ENCODE measurements around the gene PAQR6. TPM values are rescaled to one million over a fixed set of nuclear protein-coding genes. Genes with fewer than 3 reads are reported as not detected.
A peak's percentile ranks its signal among the peaks of the same experiment; 100 is the strongest.

Gene PAQR6
- total RNA-seq, 1 experiment from 2014 or later = 4.1 TPM

GRCh38 chr1:156214024-156214748 lies 33.7 kb downstream of the PAQR6 start:
- CTCF ChIA-PET = no interaction called here
- intact Hi-C loops (cut with micrococcal nuclease; ENCODE audit: unreplicated experiment) = loop anchor here (5.0 kb wide), 1 partner anchor 122 kb away; no protein-coding TSS in a partner anchor

DNA sequence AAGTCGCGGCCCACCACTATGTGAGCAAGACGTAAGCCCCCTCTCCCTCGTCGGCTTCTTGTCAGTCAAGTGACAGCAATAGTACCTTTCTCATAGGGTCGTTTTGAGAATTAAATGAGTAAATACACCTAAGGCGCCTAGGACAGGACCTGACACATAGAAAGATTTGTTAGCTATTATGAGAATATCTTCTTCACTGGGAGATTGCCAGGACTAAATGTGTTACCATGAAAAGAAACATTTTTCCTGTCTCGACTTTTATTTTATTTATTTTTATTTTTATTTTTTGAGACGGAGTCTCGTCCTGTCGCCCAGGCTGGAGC lies 34.3 kb downstream of the PAQR6 start:
- intact Hi-C loops (cut with micrococcal nuclease; ENCODE audit: unreplicated experiment) = loop anchor here (5.0 kb wide), 1 partner anchor 121 kb away; no protein-coding TSS in a partner anchor
- H3K4me1 ChIP-seq (ENCODE audit: insufficient read depth, low read length, poor library complexity, severe bottlenecking) = peaks cover 10% of the 10 kb centered on the region
- H3K9me3 ChIP-seq (ENCODE audit: low read depth, low read length, poor library complexity, severe bottlenecking) = no peaks in the 10 kb centered on the region
- no peak for DNase-seq (ENCODE audit: low spot score)
- BruUV-seq (replicated peaks) = no TSS peak
- H3K27ac ChIP-seq (ENCODE audit: low read depth, low read length, poor library complexity, severe bottlenecking) = peak overlapping the region; percentile 99
- H3K36me3 ChIP-seq (ENCODE audit: insufficient read depth, low read length, poor library complexity, severe bottlenecking) = no peaks in the 10 kb centered on the region
- peak overlapping the region; percentile 64 for H3K4me3 ChIP-seq (ENCODE audit: low read depth, low read length, poor library complexity, severe bottlenecking)
- ChIA-PET CTCF (interaction anchor here (1.0 to 1.3 kb wide), 2 partner anchors 68 to 72 kb away, joined by 5 to 6 read pairs; no protein-coding TSS in a partner anchor), POLR2A (ENCODE audit: low non-redundant PET) (no interaction called here)
- no peaks in the 10 kb centered on the region for H3K27me3 ChIP-seq (replicated peaks; ENCODE audit: insufficient read depth, low read depth, low read length, poor library complexity)
- TF ChIP-seq CTCF (conservative IDR thresholded peaks at IDR 0.05; ENCODE audit: low read depth, low read length) (no peak), EZH2 (IDR thresholded peaks at IDR 0.05; ENCODE audit: borderline replicate concordance, low read depth, low read length, poor library complexity, severe bottlenecking) (no peak)

More at GRCh38 chr1:156214024-156214748, 33.7 kb downstream of the PAQR6 start:
- H3K4me3 ChIP-seq (ENCODE audit: low read depth, low read length, poor library complexity, severe bottlenecking) = peak overlapping the region; percentile 64
- H3K36me3 ChIP-seq (ENCODE audit: insufficient read depth, low read length, poor library complexity, severe bottlenecking) = no peaks in the 10 kb centered on the region
- no TSS peak for BruUV-seq (replicated peaks)
- TF ChIP-seq CTCF (conservative IDR thresholded peaks at IDR 0.05; ENCODE audit: low read depth, low read length) = no peak
- TF ChIP-seq EZH2 (IDR thresholded peaks at IDR 0.05; ENCODE audit: borderline replicate concordance, low read depth, low read length, poor library complexity, severe bottlenecking) = no peak
- peak overlapping the region; percentile 99 for H3K27ac ChIP-seq (ENCODE audit: low read depth, low read length, poor library complexity, severe bottlenecking)
- POLR2A ChIA-PET (ENCODE audit: low non-redundant PET) = no interaction called here
- H3K9me3 ChIP-seq (ENCODE audit: low read depth, low read length, poor library complexity, severe bottlenecking) = no peaks in the 10 kb centered on the region
- H3K4me1 ChIP-seq (ENCODE audit: insufficient read depth, low read length, poor library complexity, severe bottlenecking) = peaks cover 10% of the 10 kb centered on the region
- H3K27me3 ChIP-seq (replicated peaks; ENCODE audit: insufficient read depth, low read depth, low read length, poor library complexity) = no peaks in the 10 kb centered on the region
- DNase-seq (ENCODE audit: low spot score) = peak; percentile 43

- TF ChIP-seq CTCF (conservative IDR thresholded peaks at IDR 0.05; ENCODE audit: low read depth, low read length) = no peak
- TF ChIP-seq EZH2 (IDR thresholded peaks at IDR 0.05; ENCODE audit: borderline replicate concordance, low read depth, low read length, poor library complexity, severe bottlenecking) = no peak
- POLR2A ChIA-PET (ENCODE audit: low non-redundant PET) = interaction anchor here (0.5 kb wide), 2 partner anchors 18 to 88 kb away, joined by 3 to 4 read pairs; no protein-coding TSS in a partner anchor
- BruUV-seq (replicated peaks) = TSS peak; percentile 74
- H3K4me1 ChIP-seq (ENCODE audit: insufficient read depth, low read length, poor library complexity, severe bottlenecking) = peaks cover 10% of the 10 kb centered on the region
- CTCF ChIA-PET = interaction anchor here (1.0 to 1.3 kb wide), 3 partner anchors 12 to 72 kb away, joined by 5 to 10 read pairs (median 6); no protein-coding TSS in a partner anchor
- intact Hi-C loops (cut with micrococcal nuclease; ENCODE audit: unreplicated experiment) = loop anchor here (5.0 kb wide), 1 partner anchor 121 kb away; no protein-coding TSS in a partner anchor
- H3K4me3 ChIP-seq (ENCODE audit: low read depth, low read length, poor library complexity, severe bottlenecking) = peak within 1 kb of the TSS; percentile 64
- H3K27ac ChIP-seq (ENCODE audit: low read depth, low read length, poor library complexity, severe bottlenecking) = peak within 1 kb of the TSS; percentile 99
- no peaks in the 10 kb centered on the region for H3K27me3 ChIP-seq (replicated peaks; ENCODE audit: insufficient read depth, low read depth, low read length, poor library complexity)
- no peaks in the 10 kb centered on the region for H3K36me3 ChIP-seq (ENCODE audit: insufficient read depth, low read length, poor library complexity, severe bottlenecking)
- peak; percentile 99 for DNase-seq (ENCODE audit: low spot score)
- H3K9me3 ChIP-seq (ENCODE audit: low read depth, low read length, poor library complexity, severe bottlenecking) = no peaks in the 10 kb centered on the region
Observed at GRCh38 chr1:156212833-156213643, 34.8 kb downstream of the PAQR6 start, which contains the start of gene PMF1. TSS of gene PMF1 (plus strand) at chr1:156213007. CDS start at chr1:156213016, 9 bp downstream.

Data from A673 (cell line).